SHP77 (cell line): ENCODE measurements around the gene HNRNPC.
"Not testable (repeated sequence)": the region's sequence is repeated elsewhere in the genome, so short reads cannot be mapped to it uniquely, and the experiment has no call there.

Experiments used
- DNase-seq, 2 experiments: peaks; one replicate each; lab custom pipeline; 2025; lab: John Stamatoyannopoulos, UW

HNRNPC gene

GRCh38 chr14:21268617-21269251 is 508 bp downstream of the HNRNPC start:
- DNase-seq: peak; percentile 54 to 73

GRCh38 chr14:21267886-21268616 is 1.2 kb downstream of the HNRNPC start:
- no peak for DNase-seq

GRCh38 chr14:21267431-21267845 is 1.8 kb downstream of the HNRNPC start:
- DNase-seq: no peak

- DNase-seq: no peak
Measured at GRCh38 chr14:21264025-21264801, 5.0 kb downstream of the HNRNPC start.

GRCh38 chr14:21263284-21264024 is 5.8 kb downstream of the HNRNPC start:
- DNase-seq: no peak

- no peak for DNase-seq
Measured at GRCh38 chr14:21262410-21262809, 6.8 kb downstream of the HNRNPC start.

GRCh38 chr14:21261824-21262223 is 7.4 kb downstream of the HNRNPC start:
- no peak for DNase-seq

- no peak for DNase-seq
Measured at GRCh38 chr14:21258889-21259787, 10.1 kb downstream of the HNRNPC start.

- DNase-seq: no peak
Measured at GRCh38 chr14:21258005-21258888, 11.0 kb downstream of the HNRNPC start.

GRCh38 chr14:21257394-21257909 is 11.8 kb downstream of the HNRNPC start:
- no peak for DNase-seq

- DNase-seq: no peak
Measured at GRCh38 chr14:21256539-21257393, 12.5 kb downstream of the HNRNPC start.

- not testable (repeated sequence) for DNase-seq
Measured at GRCh38 chr14:21256102-21256447, 13.2 kb downstream of the HNRNPC start.

GRCh38 chr14:21255385-21256101 is 13.7 kb downstream of the HNRNPC start:
- DNase-seq: no peak

- DNase-seq: no peak
Measured at GRCh38 chr14:21252149-21252548, 17.1 kb downstream of the HNRNPC start.

- DNase-seq: no peak
Measured at GRCh38 chr14:21251215-21251614, 18.0 kb downstream of the HNRNPC start.

- DNase-seq: no peak
Measured at GRCh38 chr14:21248739-21249411, 20.4 kb downstream of the HNRNPC start.

GRCh38 chr14:21248338-21248737 is 20.9 kb downstream of the HNRNPC start:
- DNase-seq: no peak

GRCh38 chr14:21245813-21246212 is 23.4 kb downstream of the HNRNPC start:
- DNase-seq: no peak
